GM19035 (cell line): ENCODE data around the gene RGS12.

Experiments
- ATAC-seq: cut with Tn5 transposase; IDR thresholded peaks from one replicate; pipeline ENCODE4 v1.9.1; 2021; ENCODE audit not compliant: unreplicated experiment

RGS12 gene

GRCh38 chr4:3269991-3270611 is 22.7 kb upstream of the RGS12 start:
- no peak for ATAC-seq

GRCh38 chr4:3271131-3271530 is 21.7 kb upstream of the RGS12 start:
- no peak for ATAC-seq

GRCh38 chr4:3276986-3277385 is 15.8 kb upstream of the RGS12 start:
- no peak for ATAC-seq

GRCh38 chr4:3280466-3280865 is 12.4 kb upstream of the RGS12 start:
- no peak for ATAC-seq

- no peak for ATAC-seq
These were observed 9.3 kb upstream of the RGS12 start for GRCh38 chr4:3283483-3283882.

- ATAC-seq = no peak
These were observed 8.9 kb upstream of the RGS12 start for GRCh38 chr4:3283916-3284315.

GRCh38 chr4:3284734-3285557 is 7.9 kb upstream of the RGS12 start:
- no peak for ATAC-seq

- peak; percentile 77 for ATAC-seq
These were observed 7.1 kb upstream of the RGS12 start for GRCh38 chr4:3285558-3286334.

GRCh38 chr4:3286335-3287175 is 6.3 kb upstream of the RGS12 start:
- ATAC-seq = no peak

GRCh38 chr4:3287271-3287971 is 5.4 kb upstream of the RGS12 start:
- ATAC-seq = no peak

GRCh38 chr4:3287972-3288570 is 4.8 kb upstream of the RGS12 start:
- no peak for ATAC-seq

- ATAC-seq = no peak
These were observed 4.2 kb upstream of the RGS12 start for GRCh38 chr4:3288571-3289094.

GRCh38 chr4:3290476-3290875 is 2.3 kb upstream of the RGS12 start:
- ATAC-seq = no peak

- no peak for ATAC-seq
These were observed 1.9 kb upstream of the RGS12 start for GRCh38 chr4:3290889-3291321.

- no peak for ATAC-seq
These were observed 1.3 kb upstream of the RGS12 start for GRCh38 chr4:3291411-3291968.

- peak; percentile 12 for ATAC-seq
These were observed 751 bp upstream of the RGS12 start for GRCh38 chr4:3291969-3292570.

GRCh38 chr4:3293401-3294391 is 875 bp downstream of the RGS12 start:
- ATAC-seq = no peak
